Measurements from ENCODE around the gene LSG1. TPM values are rescaled to one million over a fixed set of nuclear protein-coding genes. Genes with fewer than 3 reads are reported as not detected.
A peak's percentile ranks its signal among the peaks of the same experiment; 100 is the strongest.

The LSG1 gene
- total and polyA plus RNA-seq, 2 of the 13 experiments (the other 11 are each of a cell fraction or from before 2014, with no cell fraction given) = 21.4 to 32.1 TPM

GRCh38 chr3:194685718-194686413 lies 13.9 kb upstream of the LSG1 start, which contains the start of gene FAM43A (continued):
- no peak for TF ChIP-seq SOX6 (IDR thresholded peaks at IDR 0.05)
- TF ChIP-seq SOX6 (CRISPR knock-in tag; IDR thresholded peaks at IDR 0.05) = peak; percentile 67
- TF ChIP-seq KLF6 (CRISPR knock-in tag; IDR thresholded peaks at IDR 0.05) = 0 out of 2 replicates have a peak, but pooled peaks have one; percentile 57
- TF ChIP-seq, protein P1, sequence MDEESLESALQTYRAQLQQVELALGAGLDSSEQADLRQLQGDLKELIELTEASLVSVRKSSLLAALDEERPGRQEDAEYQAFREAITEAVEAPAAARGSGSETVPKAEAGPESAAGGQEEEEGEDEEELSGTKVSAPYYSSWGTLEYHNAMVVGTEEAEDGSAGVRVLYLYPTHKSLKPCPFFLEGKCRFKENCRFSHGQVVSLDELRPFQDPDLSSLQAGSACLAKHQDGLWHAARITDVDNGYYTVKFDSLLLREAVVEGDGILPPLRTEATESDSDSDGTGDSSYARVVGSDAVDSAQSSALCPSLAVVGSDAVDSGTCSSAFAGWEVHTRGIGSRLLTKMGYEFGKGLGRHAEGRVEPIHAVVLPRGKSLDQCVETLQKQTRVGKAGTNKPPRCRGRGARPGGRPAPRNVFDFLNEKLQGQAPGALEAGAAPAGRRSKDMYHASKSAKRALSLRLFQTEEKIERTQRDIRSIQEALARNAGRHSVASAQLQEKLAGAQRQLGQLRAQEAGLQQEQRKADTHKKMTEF (CRISPR knock-in tag; IDR thresholded peaks at IDR 0.05) = peak; percentile 69; the same call in 1 of the 2 replicates
- 0 out of 2 replicates have a peak, but pooled peaks have one; percentile 47 for TF ChIP-seq MEIS1 (CRISPR knock-in tag; IDR thresholded peaks at IDR 0.05; ENCODE audit: borderline replicate concordance)
- TF ChIP-seq MTA1 (CRISPR knock-in tag; IDR thresholded peaks at IDR 0.05; ENCODE audit: borderline replicate concordance) = peak; percentile 51; the same call in 1 of the 2 replicates
- peak; percentile 72; the same call in 1 of the 2 replicates for TF ChIP-seq ZNF441 (CRISPR knock-in tag; IDR thresholded peaks at IDR 0.05; ENCODE audit: borderline replicate concordance)
- TF ChIP-seq ERF (CRISPR knock-in tag; IDR thresholded peaks at IDR 0.05) = 0 out of 2 replicates have a peak, but pooled peaks have one; percentile 43
- TF ChIP-seq KLF16 (CRISPR knock-in tag; IDR thresholded peaks at IDR 0.05) = peak in 1 of 2 experiments; percentile 83; a peak in 1 of 4 replicates
- peak; percentile 75 for TF ChIP-seq GABPB1 (CRISPR knock-in tag; IDR thresholded peaks at IDR 0.05)
- TF ChIP-seq ZSCAN9 (CRISPR knock-in tag; IDR thresholded peaks at IDR 0.05; ENCODE audit: borderline replicate concordance) = peak; percentile 71; the same call in 1 of the 2 replicates
- no peak for TF ChIP-seq NR1H2 (CRISPR knock-in tag; IDR thresholded peaks at IDR 0.05; ENCODE audit: borderline replicate concordance, low read depth)
- peak; percentile 72 for TF ChIP-seq RBFOX2 (IDR thresholded peaks at IDR 0.05; ENCODE audit: low read depth, low read length)
- TF ChIP-seq MBD4 (IDR thresholded peaks at IDR 0.05; ENCODE audit: borderline replicate concordance, low read length) = no peak
- TF ChIP-seq, protein P2, sequence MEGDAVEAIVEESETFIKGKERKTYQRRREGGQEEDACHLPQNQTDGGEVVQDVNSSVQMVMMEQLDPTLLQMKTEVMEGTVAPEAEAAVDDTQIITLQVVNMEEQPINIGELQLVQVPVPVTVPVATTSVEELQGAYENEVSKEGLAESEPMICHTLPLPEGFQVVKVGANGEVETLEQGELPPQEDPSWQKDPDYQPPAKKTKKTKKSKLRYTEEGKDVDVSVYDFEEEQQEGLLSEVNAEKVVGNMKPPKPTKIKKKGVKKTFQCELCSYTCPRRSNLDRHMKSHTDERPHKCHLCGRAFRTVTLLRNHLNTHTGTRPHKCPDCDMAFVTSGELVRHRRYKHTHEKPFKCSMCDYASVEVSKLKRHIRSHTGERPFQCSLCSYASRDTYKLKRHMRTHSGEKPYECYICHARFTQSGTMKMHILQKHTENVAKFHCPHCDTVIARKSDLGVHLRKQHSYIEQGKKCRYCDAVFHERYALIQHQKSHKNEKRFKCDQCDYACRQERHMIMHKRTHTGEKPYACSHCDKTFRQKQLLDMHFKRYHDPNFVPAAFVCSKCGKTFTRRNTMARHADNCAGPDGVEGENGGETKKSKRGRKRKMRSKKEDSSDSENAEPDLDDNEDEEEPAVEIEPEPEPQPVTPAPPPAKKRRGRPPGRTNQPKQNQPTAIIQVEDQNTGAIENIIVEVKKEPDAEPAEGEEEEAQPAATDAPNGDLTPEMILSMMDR (CRISPR knock-in tag; IDR thresholded peaks at IDR 0.05) = peak; percentile 61
- TF ChIP-seq SRY (CRISPR knock-in tag; IDR thresholded peaks at IDR 0.05) = no peak
- peak; percentile 60; the same call in 1 of the 2 replicates for TF ChIP-seq TBX2 (CRISPR knock-in tag; IDR thresholded peaks at IDR 0.05; ENCODE audit: borderline replicate concordance)
- TF ChIP-seq KDM3A (CRISPR knock-in tag; IDR thresholded peaks at IDR 0.05; ENCODE audit: low read depth) = 0 out of 2 replicates have a peak, but pooled peaks have one; percentile 34
- 0 out of 2 replicates have a peak, but pooled peaks have one; percentile 40 for TF ChIP-seq WIZ (CRISPR knock-in tag; IDR thresholded peaks at IDR 0.05)
- TF ChIP-seq POLR2AphosphoS5 (IDR thresholded peaks at IDR 0.05; ENCODE audit: low read depth, low read length) = peak; percentile 74
- 0 out of 2 replicates have a peak, but pooled peaks have one; percentile 32 for TF ChIP-seq SP5 (CRISPR knock-in tag; IDR thresholded peaks at IDR 0.05; ENCODE audit: borderline replicate concordance, low read depth)
- TF ChIP-seq ZBTB38 (CRISPR knock-in tag; IDR thresholded peaks at IDR 0.05) = 0 out of 2 replicates have a peak, but pooled peaks have one; percentile 29
- peak; percentile 44; the same call in 1 of the 2 replicates for TF ChIP-seq GATA4 (IDR thresholded peaks at IDR 0.05; ENCODE audit: borderline replicate concordance, low read depth)
- TF ChIP-seq ZNF468 (CRISPR knock-in tag; IDR thresholded peaks at IDR 0.05) = no peak
- TF ChIP-seq SOX13 (IDR thresholded peaks at IDR 0.05) = no peak
- peak in 1 of 2 experiments; percentile 49; a peak in 2 of 4 replicates for TF ChIP-seq SOX13 (CRISPR knock-in tag; conservative IDR thresholded peaks at IDR 0.05 in 1 of 2, IDR thresholded peaks at IDR 0.05 in 1 of 2)
- 0 out of 2 replicates have a peak, but pooled peaks have one; percentile 27 for TF ChIP-seq LBX2 (CRISPR knock-in tag; IDR thresholded peaks at IDR 0.05; ENCODE audit: borderline replicate concordance)
- TF ChIP-seq ZNF563 (CRISPR knock-in tag; IDR thresholded peaks at IDR 0.05) = peak; percentile 61; the same call in 1 of the 2 replicates

All from HepG2 (cell line).